KMS-11 (cell line): ENCODE results near the gene TMEM69.
"Not testable (repeated sequence)": the region's sequence is repeated elsewhere in the genome, so short reads cannot be mapped to it uniquely, and the experiment has no call there.

Experiments
- H2AFZ ChIP-seq: fragments of 200-600 bp; sonication (generic); 2 replicates; pipeline ENCODE4 v1.6.1; 2016; ENCODE audit warnings: antibody characterized with exemption, mixed run types, low read depth
- H3K27ac ChIP-seq: fragments of 200-600 bp; sonication (generic); 2 replicates; pipeline ENCODE4 v1.6.1; 2016; ENCODE audit warnings: mild to moderate bottlenecking, mixed run types
- H3K27me3 ChIP-seq: fragments of 200-600 bp; sonication (generic); 2 replicates; pipeline ENCODE4 v1.6.1; 2017; ENCODE audit warnings: mild to moderate bottlenecking, low read depth, mixed run types, moderate library complexity; ENCODE audit not compliant: insufficient read depth
- H3K36me3 ChIP-seq: fragments of 200-600 bp; sonication (generic); 2 replicates; pipeline ENCODE4 v1.6.1; 2017; ENCODE audit warnings: mild to moderate bottlenecking, mixed run types; ENCODE audit not compliant: insufficient read depth
- H3K4me1 ChIP-seq: fragments of 200-600 bp; sonication (generic); 2 replicates; pipeline ENCODE4 v1.6.1; 2016; ENCODE audit warnings: mild to moderate bottlenecking, low read depth, mixed run types; ENCODE audit not compliant: poor library complexity, severe bottlenecking
- H3K4me2 ChIP-seq: fragments of 200-600 bp; sonication (generic); 2 replicates; pipeline ENCODE4 v1.7.0; 2016; ENCODE audit warnings: mild to moderate bottlenecking, mixed run types
- H3K4me3 ChIP-seq: fragments of 200-600 bp; sonication (generic); IDR thresholded peaks from 2 replicates; pipeline ENCODE4 v1.6.1; 2017; ENCODE audit warnings: low read depth, low read length, mixed read lengths; ENCODE audit not compliant: insufficient read depth
- H3K79me2 ChIP-seq: fragments of 200-600 bp; sonication (generic); 2 replicates; pipeline ENCODE4 v1.6.1; 2016; ENCODE audit warnings: low read depth, mixed run types; ENCODE audit not compliant: insufficient read depth
- H3K9ac ChIP-seq: fragments of 200-600 bp; sonication (generic); 2 replicates; pipeline ENCODE4 v1.6.1; 2016; ENCODE audit warnings: mild to moderate bottlenecking, mixed run types
- H4K20me1 ChIP-seq: fragments of 200-600 bp; sonication (generic); 2 replicates; pipeline ENCODE4 v1.6.1; 2016; ENCODE audit warnings: mild to moderate bottlenecking, mixed run types; ENCODE audit not compliant: insufficient read depth
- TF ChIP-seq, protein P1 (sequence below): fragments of 200-600 bp; sonication (generic); conservative IDR thresholded peaks from 2 replicates; pipeline ENCODE4 v1.6.1; 2017; ENCODE audit warnings: low read depth, mild to moderate bottlenecking, antibody characterized with exemption, low read length, moderate library complexity, mixed read lengths

Gene TMEM69

DNA sequence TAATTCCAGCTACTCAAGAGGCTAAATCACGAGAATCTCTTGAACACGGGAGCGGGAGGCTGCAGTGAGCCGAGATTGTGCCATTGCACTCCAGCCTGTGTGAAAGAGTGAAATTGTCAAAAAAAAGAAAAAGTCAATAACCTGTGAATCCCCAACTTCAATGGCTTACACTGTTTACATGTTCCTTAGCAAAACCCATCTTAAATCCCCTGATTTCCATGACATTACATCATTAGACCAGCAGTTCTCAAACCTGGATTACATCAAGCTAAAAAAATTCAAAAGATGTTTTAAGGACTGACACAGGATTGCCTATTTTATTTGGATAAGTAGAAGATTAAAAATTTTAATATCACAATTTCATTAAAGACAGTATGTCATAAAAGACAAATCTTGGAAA, 14.0 kb upstream of the TMEM69 start:
- TF ChIP-seq, protein P1, sequence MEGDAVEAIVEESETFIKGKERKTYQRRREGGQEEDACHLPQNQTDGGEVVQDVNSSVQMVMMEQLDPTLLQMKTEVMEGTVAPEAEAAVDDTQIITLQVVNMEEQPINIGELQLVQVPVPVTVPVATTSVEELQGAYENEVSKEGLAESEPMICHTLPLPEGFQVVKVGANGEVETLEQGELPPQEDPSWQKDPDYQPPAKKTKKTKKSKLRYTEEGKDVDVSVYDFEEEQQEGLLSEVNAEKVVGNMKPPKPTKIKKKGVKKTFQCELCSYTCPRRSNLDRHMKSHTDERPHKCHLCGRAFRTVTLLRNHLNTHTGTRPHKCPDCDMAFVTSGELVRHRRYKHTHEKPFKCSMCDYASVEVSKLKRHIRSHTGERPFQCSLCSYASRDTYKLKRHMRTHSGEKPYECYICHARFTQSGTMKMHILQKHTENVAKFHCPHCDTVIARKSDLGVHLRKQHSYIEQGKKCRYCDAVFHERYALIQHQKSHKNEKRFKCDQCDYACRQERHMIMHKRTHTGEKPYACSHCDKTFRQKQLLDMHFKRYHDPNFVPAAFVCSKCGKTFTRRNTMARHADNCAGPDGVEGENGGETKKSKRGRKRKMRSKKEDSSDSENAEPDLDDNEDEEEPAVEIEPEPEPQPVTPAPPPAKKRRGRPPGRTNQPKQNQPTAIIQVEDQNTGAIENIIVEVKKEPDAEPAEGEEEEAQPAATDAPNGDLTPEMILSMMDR: no peak
- peaks cover 8% of the 10 kb centered on the region for H4K20me1 ChIP-seq

GRCh38 chr1:45674478-45674877, 13.5 kb upstream of the TMEM69 start:
- Histone ChIP-seq H3K36me3 (no peaks in the 10 kb centered on the region), H3K4me1 (peaks cover 30% of the 10 kb centered on the region), H3K4me2 (no peak overlapping the region), H2AFZ (no peak overlapping the region), H3K4me3 (no peak overlapping the region), H3K27ac (no peak overlapping the region), H4K20me1 (peaks cover 8% of the 10 kb centered on the region), H3K27me3 (no peaks in the 10 kb centered on the region), H3K79me2 (peaks cover 95% of the 10 kb centered on the region; the same call in 1 of the 2 replicates), H3K9ac (no peak overlapping the region)
- TF ChIP-seq, protein P1: no peak

More for the DNA sequence above, 14.0 kb upstream of the TMEM69 start:
- H3K27ac ChIP-seq: no peak overlapping the region
- no peak overlapping the region for H3K4me2 ChIP-seq
- no peaks in the 10 kb centered on the region for H3K27me3 ChIP-seq
- H2AFZ ChIP-seq: no peak overlapping the region
- H3K79me2 ChIP-seq: peaks cover 95% of the 10 kb centered on the region; the same call in 1 of the 2 replicates
- no peak overlapping the region for H3K9ac ChIP-seq
- no peaks in the 10 kb centered on the region for H3K36me3 ChIP-seq
- no peak overlapping the region for H3K4me3 ChIP-seq
- peaks cover 25% of the 10 kb centered on the region for H3K4me1 ChIP-seq

DNA sequence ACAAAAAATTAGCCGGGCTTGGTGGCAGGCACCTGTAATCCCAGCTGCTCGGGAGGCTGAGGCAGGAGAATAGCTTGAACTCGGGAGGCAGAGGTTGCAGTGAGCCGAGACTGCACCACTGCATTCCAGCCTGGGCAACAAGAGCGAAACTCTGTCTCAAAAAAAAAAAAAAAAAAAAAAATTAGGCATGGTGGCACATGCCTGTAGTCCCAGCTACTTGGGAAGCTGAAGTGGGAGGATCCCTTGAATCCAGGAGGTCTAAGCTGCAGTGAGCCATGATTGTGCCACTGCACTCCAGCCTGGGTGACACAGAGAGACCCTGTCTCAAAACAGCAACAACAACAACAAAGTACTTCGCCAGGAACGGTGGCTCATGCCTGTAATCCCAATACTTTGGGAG, 11.4 kb upstream of the TMEM69 start:
- H3K27ac ChIP-seq, H3K9ac ChIP-seq, H3K36me3 ChIP-seq, H3K4me2 ChIP-seq, H3K27me3 ChIP-seq, H2AFZ ChIP-seq, H3K4me3 ChIP-seq: not testable (repeated sequence)
- Histone ChIP-seq H4K20me1 (peaks cover 15% of the 10 kb centered on the region), H3K79me2 (peaks cover 97% of the 10 kb centered on the region), H3K4me1 (peaks cover 45% of the 10 kb centered on the region)

GRCh38 chr1:45677751-45678245, 10.2 kb upstream of the TMEM69 start:
- peaks cover 97% of the 10 kb centered on the region for H3K79me2 ChIP-seq
- H3K9ac ChIP-seq: no peak overlapping the region
- H3K4me1 ChIP-seq: peaks cover 57% of the 10 kb centered on the region
- no peak overlapping the region for H3K4me3 ChIP-seq
- TF ChIP-seq, protein P1: no peak
- H3K4me2 ChIP-seq: no peak overlapping the region; the same call in 1 of the 2 replicates
- H3K27ac ChIP-seq: no peak overlapping the region
- H3K27me3 ChIP-seq: no peaks in the 10 kb centered on the region
- H4K20me1 ChIP-seq: peaks cover 15% of the 10 kb centered on the region; the same call in 1 of the 2 replicates
- no peak overlapping the region for H2AFZ ChIP-seq
- H3K36me3 ChIP-seq: no peaks in the 10 kb centered on the region

DNA sequence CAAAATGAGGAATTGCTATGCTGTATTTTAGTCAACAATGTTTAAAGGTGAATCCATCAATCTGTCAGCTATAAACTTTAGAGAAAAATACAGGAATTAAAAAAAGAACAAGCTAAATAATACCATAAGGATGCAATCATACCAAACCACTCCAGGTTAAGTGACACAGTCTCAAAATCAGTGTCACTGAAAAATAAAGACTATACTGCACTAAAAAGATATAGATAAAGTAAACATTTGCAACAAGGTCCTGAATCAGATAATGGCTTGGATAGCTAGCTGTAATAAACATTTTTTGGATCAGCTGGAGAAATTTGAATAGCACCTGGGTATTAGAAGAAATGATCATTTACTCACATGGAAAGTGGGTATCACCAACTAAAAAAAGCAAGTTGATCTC, 9.5 kb upstream of the TMEM69 start:
- Histone ChIP-seq H2AFZ (no peak overlapping the region), H3K27me3 (no peaks in the 10 kb centered on the region), H3K4me2 (no peak overlapping the region), H3K79me2 (peaks cover 97% of the 10 kb centered on the region), H3K9ac (no peak overlapping the region), H3K4me3 (no peak overlapping the region), H3K4me1 (peaks cover 59% of the 10 kb centered on the region), H3K27ac (no peak overlapping the region), H3K36me3 (no peaks in the 10 kb centered on the region), H4K20me1 (peaks cover 15% of the 10 kb centered on the region; the same call in 1 of the 2 replicates)
- TF ChIP-seq, protein P1: no peak
